Activated CD8-positive, alpha-beta memory T cell treated with anti-CD3 and anti-CD28 coated beads, Interleukin-2, amount 10 ng/mL, durations not matched to agents 7 days and 5 days (primary cell): Measurements from ENCODE around the gene TRAPPC3. TPM values are rescaled to one million over a fixed set of nuclear protein-coding genes. Genes with fewer than 3 reads are reported as not detected.
A peak's percentile ranks its signal among the peaks of the same experiment; 100 is the strongest.

ENCODE experiments used
- ATAC-seq: fragments of 150-1000 bp; cut with Tn5 transposase; one replicate; pipeline ENCODE4 v1.10.0; 2021; ENCODE audit warnings: moderate library complexity
- CTCF ChIA-PET: fragments of 350-600 bp; sonication (Branson Sonifier 250); formaldehyde crosslinking; loops from one replicate; lab custom pipeline; 2021; ENCODE audit warnings: antibody characterized with exemption; lab: Charles Lee
- DNase-seq: peaks from one replicate; pipeline ENCODE4 v3.0.0-alpha.2; 2020
- H3K27ac Mint-ChIP-seq: one replicate; pipeline ENCODE4 v1.8.0; 2021; ENCODE audit warnings: mild to moderate bottlenecking, mixed read lengths
- H3K27me3 Mint-ChIP-seq: one replicate; pipeline ENCODE4 v1.8.0; 2021; ENCODE audit warnings: mixed read lengths
- H3K36me3 Mint-ChIP-seq: one replicate; pipeline ENCODE4 v1.8.0; 2021; ENCODE audit warnings: mild to moderate bottlenecking, mixed read lengths
- H3K4me1 Mint-ChIP-seq: one replicate; pipeline ENCODE4 v1.8.0; 2021; ENCODE audit warnings: mixed read lengths
- H3K4me3 Mint-ChIP-seq: one replicate; pipeline ENCODE4 v1.8.0; 2021; ENCODE audit warnings: mild to moderate bottlenecking, moderate library complexity, mixed read lengths
- H3K9me3 Mint-ChIP-seq: one replicate; pipeline ENCODE4 v1.8.0; 2022; ENCODE audit warnings: low read depth, mixed read lengths
- total RNA-seq, 2 experiments: library from RNA; stranded (reverse); gene quantifications; one replicate each; pipeline ENCODE4 v1.2.3, GENCODE V29; 2021

TRAPPC3 gene
- total RNA-seq, 2 experiments from 2014 or later = 56.5 to 68.3 TPM

DNA sequence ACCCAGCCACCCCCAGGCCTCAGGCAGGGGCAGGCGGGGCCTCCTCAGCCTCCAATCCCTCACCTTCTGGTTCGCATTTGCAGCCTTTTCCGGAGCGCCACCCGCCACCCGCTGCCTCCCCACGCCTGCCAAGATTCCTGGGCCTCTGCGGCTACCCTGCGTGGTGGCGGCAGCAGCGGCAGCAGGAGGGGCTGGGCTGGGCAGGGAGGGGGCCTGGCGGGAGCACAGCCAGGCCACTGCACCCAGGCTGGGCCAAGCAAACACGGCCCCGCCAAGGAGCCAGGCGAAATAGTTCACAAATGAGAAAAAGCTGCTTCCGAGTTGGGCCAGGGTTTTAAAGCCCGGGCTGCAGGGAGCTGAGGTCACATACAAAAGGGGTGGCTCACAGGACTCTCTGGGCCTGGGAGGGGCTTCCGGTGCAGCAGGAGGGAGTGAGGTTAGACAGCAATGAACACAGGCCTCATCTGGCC, 34.1 kb downstream of the TRAPPC3 start:
- no peak for ATAC-seq
- Mint-ChIP-seq H3K36me3 (no peaks in the 10 kb centered on the region), H3K4me3 (no peak overlapping the region), H3K27me3 (peaks cover 2% of the 10 kb centered on the region), H3K4me1 (peaks cover 15% of the 10 kb centered on the region), H3K27ac (no peak overlapping the region), H3K9me3 (no peaks in the 10 kb centered on the region)
- CTCF ChIA-PET = interaction anchor here (0.8 to 1.4 kb wide), 3 partner anchors 15 to 171 kb away, joined by 3 to 4 read pairs (median 3); no protein-coding TSS in a partner anchor
- DNase-seq = no peak

DNA sequence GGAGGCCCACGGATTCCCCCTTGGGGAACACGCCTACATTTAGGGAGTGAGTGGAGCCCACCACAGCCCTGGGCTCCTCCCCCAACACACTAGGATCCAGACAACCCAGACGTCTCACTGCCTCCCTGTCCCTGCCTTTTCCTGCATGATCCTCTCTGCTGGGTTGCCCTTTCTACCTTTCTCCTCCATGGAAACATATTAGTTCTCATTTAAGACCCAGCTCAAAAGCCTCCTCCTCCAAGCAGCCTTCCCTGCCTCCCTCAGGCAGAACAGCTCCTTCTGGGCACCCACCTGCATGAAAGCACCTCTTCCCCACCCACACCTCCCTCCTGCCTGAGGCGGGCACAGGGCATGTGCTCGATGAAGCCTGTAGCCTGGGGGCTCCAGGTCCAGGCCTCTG, 34.9 kb downstream of the TRAPPC3 start:
- DNase-seq = no peak
- ATAC-seq = no peak
- Mint-ChIP-seq H3K27me3 (no peaks in the 10 kb centered on the region), H3K4me1 (peaks cover 18% of the 10 kb centered on the region), H3K4me3 (no peak overlapping the region), H3K36me3 (no peaks in the 10 kb centered on the region), H3K27ac (no peak overlapping the region), H3K9me3 (no peaks in the 10 kb centered on the region)
- CTCF ChIA-PET = interaction anchor here (1.0 to 1.2 kb wide), 2 partner anchors 14 to 20 kb away, joined by 3 read pairs; no protein-coding TSS in a partner anchor

DNA sequence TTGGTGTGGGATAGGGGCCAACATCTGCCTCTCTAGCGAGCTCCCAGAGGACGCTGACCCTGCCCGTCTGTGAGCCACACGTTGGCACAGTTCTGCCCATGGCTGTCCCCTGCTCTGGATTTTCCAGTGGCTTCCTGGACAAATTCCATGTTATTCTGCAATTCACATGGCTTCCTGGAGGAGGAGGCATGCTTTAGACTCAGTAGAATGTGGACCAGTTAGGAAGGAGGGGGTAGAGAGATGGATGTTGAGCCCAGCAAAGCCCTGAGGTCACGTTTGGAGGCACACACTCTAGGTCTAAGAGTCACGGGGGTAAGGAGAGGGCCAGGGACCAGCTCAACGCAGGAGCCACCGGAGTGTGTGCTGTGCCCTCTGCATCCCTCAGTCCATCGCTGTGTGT, 36.5 kb downstream of the TRAPPC3 start:
- Mint-ChIP-seq H3K9me3 (no peaks in the 10 kb centered on the region), H3K4me3 (no peak overlapping the region)

DNA sequence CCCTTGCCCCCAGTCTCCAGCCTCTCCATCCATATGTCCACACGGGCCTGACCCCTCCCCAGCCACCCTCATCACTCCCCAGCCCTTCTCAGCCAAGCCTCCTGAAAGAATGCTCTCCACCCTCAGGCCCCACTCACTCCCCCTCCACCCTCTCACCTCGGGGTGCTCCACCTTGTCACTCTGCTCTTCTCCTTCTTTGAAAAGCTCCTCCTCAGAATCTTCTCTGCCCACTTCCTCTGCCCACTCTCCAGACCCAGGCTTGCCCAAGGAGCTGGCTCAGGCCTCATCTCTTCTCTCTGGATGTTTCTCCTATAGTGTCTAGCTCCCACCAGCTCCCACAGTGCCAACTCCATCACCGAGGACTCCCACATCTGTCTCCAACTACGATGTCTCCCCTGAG, 38.1 kb downstream of the TRAPPC3 start:
- Mint-ChIP-seq H3K36me3 (no peaks in the 10 kb centered on the region), H3K27me3 (no peaks in the 10 kb centered on the region), H3K27ac (no peak overlapping the region), H3K4me3 (no peak overlapping the region), H3K9me3 (no peaks in the 10 kb centered on the region), H3K4me1 (peaks cover 32% of the 10 kb centered on the region)
- no peak for DNase-seq
- CTCF ChIA-PET = interaction anchor here (1.9 to 4.1 kb wide), 2 partner anchors 23 to 77 kb away, joined by 4 to 34 read pairs; no protein-coding TSS in a partner anchor
- ATAC-seq = no peak

More for the DNA sequence above, 36.5 kb downstream of the TRAPPC3 start:
- no peaks in the 10 kb centered on the region for H3K36me3 Mint-ChIP-seq
- peaks cover 32% of the 10 kb centered on the region for H3K4me1 Mint-ChIP-seq
- DNase-seq (no peak), ATAC-seq (no peak)
- no peaks in the 10 kb centered on the region for H3K27me3 Mint-ChIP-seq
- no peak overlapping the region for H3K27ac Mint-ChIP-seq
- CTCF ChIA-PET = interaction anchor here (1.3 kb wide), 1 partner anchor 22 kb away, joined by 5 read pairs; no protein-coding TSS in a partner anchor

GRCh38 chr1:36109041-36109679, 40.1 kb downstream of the TRAPPC3 start:
- peak; percentile 97 for ATAC-seq
- H3K4me3 Mint-ChIP-seq = no peak overlapping the region
- CTCF ChIA-PET = interaction anchor here (0.7 to 4.1 kb wide), 5 partner anchors 9 to 79 kb away, joined by 3 to 34 read pairs (median 3); partner anchors contain the start of gene TRAPPC3

GRCh38 chr1:36108314-36108713, 41.0 kb downstream of the TRAPPC3 start:
- Mint-ChIP-seq H3K27ac (peak overlapping the region; percentile 64), H3K9me3 (no peaks in the 10 kb centered on the region), H3K4me1 (peaks cover 32% of the 10 kb centered on the region), H3K4me3 (no peak overlapping the region), H3K36me3 (no peaks in the 10 kb centered on the region), H3K27me3 (no peaks in the 10 kb centered on the region)
- CTCF ChIA-PET = interaction anchor here (1.0 to 4.1 kb wide), 4 partner anchors 10 to 79 kb away, joined by 3 to 34 read pairs (median 4); partner anchors contain the start of gene TRAPPC3
- DNase-seq (no peak), ATAC-seq (no peak)

More at GRCh38 chr1:36109041-36109679, 40.1 kb downstream of the TRAPPC3 start:
- H3K9me3 Mint-ChIP-seq = no peaks in the 10 kb centered on the region
- peak overlapping the region; percentile 76 for H3K27ac Mint-ChIP-seq
- peaks cover 32% of the 10 kb centered on the region for H3K4me1 Mint-ChIP-seq
- peak; percentile 85 for DNase-seq
- H3K27me3 Mint-ChIP-seq = no peaks in the 10 kb centered on the region
- H3K36me3 Mint-ChIP-seq = no peaks in the 10 kb centered on the region

DNA sequence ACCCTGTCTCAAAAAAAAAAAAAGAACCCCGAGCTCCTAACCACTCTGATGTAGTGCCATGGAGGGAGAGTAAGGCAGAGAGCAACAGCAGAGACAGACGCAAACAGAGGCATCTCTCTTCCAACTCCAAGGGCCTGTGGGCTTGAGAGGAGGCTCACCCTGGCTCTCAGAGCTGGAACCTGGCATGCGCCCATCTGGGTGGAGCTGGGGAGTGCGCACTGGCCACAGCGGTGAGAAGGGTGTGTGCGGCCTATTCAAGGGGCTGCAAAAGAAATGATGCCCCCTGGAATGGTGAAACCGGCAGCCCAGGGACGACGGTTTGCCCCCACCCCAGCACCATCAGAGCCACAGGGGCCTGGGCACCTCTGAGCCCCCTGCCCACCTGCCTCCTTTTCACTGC, 41.9 kb downstream of the TRAPPC3 start:
- ATAC-seq = no peak
- H3K36me3 Mint-ChIP-seq = no peaks in the 10 kb centered on the region

GRCh38 chr1:36106269-36106668, 43.0 kb downstream of the TRAPPC3 start:
- no peak overlapping the region for H3K4me3 Mint-ChIP-seq
- DNase-seq (no peak), ATAC-seq (no peak)
- no peaks in the 10 kb centered on the region for H3K27me3 Mint-ChIP-seq
- CTCF ChIA-PET = interaction anchor here (1.0 to 17.9 kb wide), 4 partner anchors 11 to 43 kb away, joined by 3 to 307 read pairs (median 4); partner anchors contain the start of gene TRAPPC3
- H3K27ac Mint-ChIP-seq = no peak overlapping the region
- H3K36me3 Mint-ChIP-seq = no peaks in the 10 kb centered on the region
- no peaks in the 10 kb centered on the region for H3K9me3 Mint-ChIP-seq
- peaks cover 24% of the 10 kb centered on the region for H3K4me1 Mint-ChIP-seq

More for the DNA sequence above, 41.9 kb downstream of the TRAPPC3 start:
- H3K27me3 Mint-ChIP-seq = no peaks in the 10 kb centered on the region
- no peaks in the 10 kb centered on the region for H3K9me3 Mint-ChIP-seq
- DNase-seq = no peak
- H3K4me3 Mint-ChIP-seq = no peak overlapping the region
- CTCF ChIA-PET = interaction anchor here (0.9 to 17.9 kb wide), 3 partner anchors 26 to 216 kb away, joined by 3 to 307 read pairs (median 4); partner anchors contain the start of gene TRAPPC3
- no peak overlapping the region for H3K27ac Mint-ChIP-seq
- H3K4me1 Mint-ChIP-seq = peaks cover 32% of the 10 kb centered on the region

DNA sequence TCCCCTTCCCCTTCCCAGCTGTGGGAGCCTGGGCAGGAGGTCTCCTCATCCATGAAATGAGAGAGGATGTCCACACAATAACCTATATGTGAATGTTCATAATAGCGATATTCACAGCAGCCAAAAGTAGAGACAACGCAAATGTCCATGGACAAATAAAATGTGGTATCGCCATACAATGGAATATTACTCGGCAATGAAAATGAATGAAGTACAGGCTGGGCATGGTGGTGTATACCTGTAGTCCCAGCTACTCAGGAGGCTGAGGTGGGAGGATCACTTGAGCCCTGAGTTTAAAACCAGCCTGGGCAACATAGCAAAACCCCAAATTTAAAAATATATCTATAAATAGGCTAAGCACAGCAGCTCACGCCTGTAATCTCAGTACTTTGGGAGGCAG, 47.7 kb downstream of the TRAPPC3 start:
- Mint-ChIP-seq H3K36me3 (no peaks in the 10 kb centered on the region), H3K4me1 (peaks cover 4% of the 10 kb centered on the region), H3K27me3 (no peaks in the 10 kb centered on the region), H3K4me3 (no peak overlapping the region), H3K27ac (no peak overlapping the region), H3K9me3 (no peaks in the 10 kb centered on the region)
- DNase-seq (no peak), ATAC-seq (no peak)
- CTCF ChIA-PET = interaction anchor here (1.5 to 17.9 kb wide), 5 partner anchors 11 to 284 kb away, joined by 3 to 307 read pairs (median 11); partner anchors contain the start of genes STK40 and TRAPPC3

DNA sequence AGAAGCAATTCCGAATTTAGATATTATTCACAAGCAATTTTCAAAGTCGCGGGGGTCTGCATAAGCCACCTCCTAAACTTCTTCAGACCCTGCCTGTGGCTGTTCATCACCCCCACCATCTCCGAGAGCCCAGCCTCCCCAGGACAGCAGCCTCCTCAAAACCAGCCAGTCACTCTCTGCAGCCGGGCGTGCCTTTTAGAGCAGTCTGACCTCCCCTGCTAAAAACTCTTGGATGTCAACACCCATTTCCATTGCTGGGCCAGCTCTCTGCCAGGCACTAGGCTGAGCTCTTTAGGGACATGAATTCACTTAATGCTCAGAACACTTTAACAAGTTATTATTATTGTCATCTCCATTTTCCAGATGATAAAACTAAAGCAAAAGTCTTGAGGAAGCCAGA, 48.9 kb downstream of the TRAPPC3 start:
- H3K9me3 Mint-ChIP-seq = no peaks in the 10 kb centered on the region
- H3K27me3 Mint-ChIP-seq = no peaks in the 10 kb centered on the region
- H3K36me3 Mint-ChIP-seq = peaks cover 3% of the 10 kb centered on the region
- ATAC-seq (no peak), DNase-seq (no peak)
- H3K4me1 Mint-ChIP-seq = peaks cover 4% of the 10 kb centered on the region
- no peak overlapping the region for H3K4me3 Mint-ChIP-seq
- CTCF ChIA-PET = interaction anchor here (0.7 to 17.9 kb wide), 17 partner anchors 9 to 322 kb away, joined by 3 to 307 read pairs (median 4); partner anchors contain the start of genes ADPRS and TRAPPC3
- H3K27ac Mint-ChIP-seq = no peak overlapping the region

DNA sequence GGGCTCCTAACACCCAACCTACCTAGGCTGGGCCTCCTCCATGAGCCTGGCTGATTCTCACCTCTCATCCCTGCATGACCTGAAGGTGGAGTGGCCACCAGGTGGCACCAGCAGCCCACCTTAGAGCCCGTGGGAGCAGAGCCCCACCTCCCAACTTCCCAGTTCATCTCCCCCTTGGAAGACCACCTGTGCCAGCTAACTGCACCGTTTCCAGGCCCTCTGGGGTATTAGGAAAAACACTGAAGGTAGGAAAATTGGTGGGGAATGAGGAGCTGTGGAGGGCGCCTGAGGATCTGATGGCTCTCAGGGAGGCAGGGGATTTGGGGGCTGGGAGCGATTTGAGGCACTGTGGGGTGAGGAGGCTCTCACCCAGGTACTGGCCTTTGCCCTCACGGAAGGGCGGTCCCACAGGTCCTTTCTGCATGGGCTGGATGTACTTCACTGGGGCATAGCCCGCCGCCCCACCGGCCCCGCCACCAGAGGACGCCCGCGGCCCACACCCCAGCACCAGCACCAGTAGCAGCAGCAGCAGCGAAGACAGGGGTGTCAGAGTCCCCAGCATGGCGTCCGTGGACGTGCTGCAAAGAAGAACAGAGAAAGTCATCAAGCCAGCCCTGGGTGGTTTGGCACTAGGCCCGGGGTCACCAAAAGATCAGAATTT, 49.5 kb downstream of the TRAPPC3 start:
- Mint-ChIP-seq H3K36me3 (peaks cover 3% of the 10 kb centered on the region), H3K9me3 (no peaks in the 10 kb centered on the region), H3K4me3 (no peak overlapping the region), H3K27me3 (no peaks in the 10 kb centered on the region), H3K27ac (no peak overlapping the region), H3K4me1 (peaks cover 4% of the 10 kb centered on the region)
- CTCF ChIA-PET = interaction anchor here (0.7 to 17.9 kb wide), 17 partner anchors 9 to 322 kb away, joined by 3 to 307 read pairs (median 4); partner anchors contain the start of genes ADPRS and TRAPPC3
- ATAC-seq (peak; percentile 93), DNase-seq (peak; percentile 85)

DNA sequence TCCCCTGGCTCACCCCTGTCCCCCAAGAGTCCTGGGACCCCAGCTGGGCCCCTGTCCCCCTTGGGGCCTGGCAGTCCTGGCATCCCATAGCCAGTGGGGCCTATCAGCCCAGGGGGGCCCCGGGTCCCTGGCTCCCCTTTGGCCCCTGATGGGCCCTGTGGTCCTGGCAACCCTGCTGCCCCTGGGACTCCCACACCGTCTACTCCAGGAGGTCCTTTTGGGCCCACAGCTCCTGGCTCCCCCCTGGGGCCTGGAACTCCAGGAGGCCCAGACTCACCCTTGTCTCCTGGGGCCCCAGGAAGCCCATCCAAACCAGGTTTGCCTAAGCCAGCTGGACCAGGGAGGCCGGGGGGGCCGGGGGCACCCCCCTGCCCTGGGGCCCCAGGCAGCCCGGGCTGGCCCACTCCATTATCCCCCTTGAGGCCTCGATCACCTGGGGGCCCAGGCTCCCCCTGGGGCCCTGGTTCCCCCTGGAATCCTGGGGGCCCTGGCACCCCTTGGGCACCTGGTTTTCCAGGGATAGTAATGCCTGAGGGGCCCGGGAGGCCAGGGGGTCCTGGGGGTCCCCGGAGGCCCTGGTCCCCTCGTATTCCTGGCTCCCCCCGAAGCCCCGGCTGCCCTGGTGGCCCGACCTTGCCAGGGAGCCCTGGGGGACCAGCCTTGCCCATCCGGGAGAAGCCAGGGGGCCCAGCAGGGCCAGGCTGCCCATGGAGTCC, 50.5 kb downstream of the TRAPPC3 start:
- Mint-ChIP-seq H3K4me3 (no peak overlapping the region), H3K9me3 (no peaks in the 10 kb centered on the region), H3K27me3 (no peaks in the 10 kb centered on the region), H3K4me1 (peaks cover 4% of the 10 kb centered on the region), H3K27ac (no peak overlapping the region), H3K36me3 (peaks cover 5% of the 10 kb centered on the region)
- CTCF ChIA-PET = interaction anchor here (1.6 to 17.9 kb wide), 3 partner anchors 34 to 187 kb away, joined by 7 to 307 read pairs (median 9); partner anchors contain the start of gene TRAPPC3
- ATAC-seq (no peak), DNase-seq (no peak)
